Activated CD4-positive, alpha-beta T cell treated with anti-CD3 and anti-CD28 coated beads for 1 hour (primary cell): ENCODE measurements around the gene HIVEP1.
"Not testable (repeated sequence)": the region's sequence is repeated elsewhere in the genome, so short reads cannot be mapped to it uniquely, and the experiment has no call there.

Experiments
- DNase-seq: peaks from one replicate; pipeline ENCODE4 v3.0.0-alpha.2; 2020

The HIVEP1 gene

GRCh38 chr6:12126051-12126450 lies 113.9 kb downstream of the HIVEP1 start:
- no peak for DNase-seq

- no peak for DNase-seq
Observed at GRCh38 chr6:12129523-12129922, 117.4 kb downstream of the HIVEP1 start.

GRCh38 chr6:12132351-12133222 lies 120.5 kb downstream of the HIVEP1 start:
- no peak for DNase-seq

GRCh38 chr6:12134581-12134980 lies 122.5 kb downstream of the HIVEP1 start:
- DNase-seq: no peak

- no peak for DNase-seq
Observed at GRCh38 chr6:12134991-12135390, 122.9 kb downstream of the HIVEP1 start.

GRCh38 chr6:12136905-12137304 lies 124.8 kb downstream of the HIVEP1 start:
- no peak for DNase-seq

- DNase-seq: no peak
Observed at GRCh38 chr6:12137480-12137879, 125.4 kb downstream of the HIVEP1 start.

- no peak for DNase-seq
Observed at GRCh38 chr6:12138381-12138780, 126.3 kb downstream of the HIVEP1 start.

GRCh38 chr6:12138936-12139335 lies 126.8 kb downstream of the HIVEP1 start:
- DNase-seq: no peak

- no peak for DNase-seq
Observed at GRCh38 chr6:12147557-12148316, 135.6 kb downstream of the HIVEP1 start.

- DNase-seq: no peak
Observed at GRCh38 chr6:12148317-12148801, 136.2 kb downstream of the HIVEP1 start.

GRCh38 chr6:12148841-12149240 lies 136.7 kb downstream of the HIVEP1 start:
- DNase-seq: no peak

GRCh38 chr6:12149944-12150510 lies 137.9 kb downstream of the HIVEP1 start:
- DNase-seq: no peak

GRCh38 chr6:12150812-12151432 lies 138.8 kb downstream of the HIVEP1 start:
- no peak for DNase-seq

GRCh38 chr6:12151433-12151820 lies 139.3 kb downstream of the HIVEP1 start:
- no peak for DNase-seq

GRCh38 chr6:12152023-12152970 lies 140.2 kb downstream of the HIVEP1 start:
- no peak for DNase-seq

GRCh38 chr6:12155769-12156168 lies 143.7 kb downstream of the HIVEP1 start:
- not testable (repeated sequence) for DNase-seq

GRCh38 chr6:12158686-12159415 lies 146.7 kb downstream of the HIVEP1 start:
- no peak for DNase-seq

- DNase-seq: no peak
Observed at GRCh38 chr6:12160326-12160725, 148.2 kb downstream of the HIVEP1 start.

- no peak for DNase-seq
Observed at GRCh38 chr6:12162213-12162612, 150.1 kb downstream of the HIVEP1 start.

- no peak for DNase-seq
Observed at GRCh38 chr6:12163149-12163548, 151.0 kb downstream of the HIVEP1 start.
